Stomach (tissue), 9 donors: Measurements from ENCODE around the gene SFXN4. TPM values are rescaled to one million over a fixed set of nuclear protein-coding genes. Genes with fewer than 3 reads are reported as not detected.
"Not testable (repeated sequence)": the region's sequence is repeated elsewhere in the genome, so short reads cannot be mapped to it uniquely, and the experiment has no call there.

Source experiments
- DNase-seq, 2 donors: peaks; one replicate each; pipeline versions ENCODE4 v3.0.0 to v3.0.0-alpha.2; 2013 to 2019
- H3K27ac ChIP-seq, 5 donors: fragments of 200-600 bp in 4 of 5; sonication (generic) in 4 of 5; one replicate each; pipeline ENCODE4 v1.5.1; 2013 to 2019; ENCODE audit warnings: mild to moderate bottlenecking in 1 of 5, moderate library complexity in 1 of 5
- H3K27me3 ChIP-seq, 3 donors: fragments of 200-600 bp; sonication (generic); one replicate each; pipeline ENCODE4 v1.5.1; 2017 to 2019; ENCODE audit warnings: mixed run types in 1 of 3
- H3K36me3 ChIP-seq, 4 donors: fragments of 200-600 bp; sonication (generic); 1 replicate in 3 of 4; 2 replicates in 1 of 4; pipeline ENCODE4 v1.5.1; 2016 to 2019
- H3K4me1 ChIP-seq, 4 donors: fragments of 200-600 bp; sonication (generic); one replicate each; pipeline ENCODE4 v1.5.1; 2016 to 2019
- H3K4me3 ChIP-seq, 4 donors: fragments of 200-600 bp; sonication (generic) in 3 of 4; one replicate each; pipeline ENCODE4 v1.5.1; 2016 to 2019; ENCODE audit warnings: mild to moderate bottlenecking in 1 of 4
- H3K9me3 ChIP-seq, 4 donors: fragments of 200-600 bp; sonication (generic); one replicate each; pipeline ENCODE4 v1.5.1; 2016 to 2019
- CTCF ChIP-seq, 7 experiments: fragments of 450-650 bp in 4 of 7; fragments of 200-600 bp in 3 of 7; sonication (generic) in 3 of 7; IDR thresholded peaks; one replicate each; pipeline ENCODE4 v1.5.1; 2016 to 2019; ENCODE audit warnings: antibody characterized with exemption in 7 of 7, control low read depth in 2 of 7, mild to moderate bottlenecking in 1 of 7
- EP300 ChIP-seq: sonication (generic); formaldehyde crosslinking; IDR thresholded peaks from one replicate; pipeline ENCODE4 v1.6.1; 2017; ENCODE audit warnings: antibody characterized with exemption
- POLR2A ChIP-seq, 4 donors: fragments of 450-650 bp; IDR thresholded peaks; one replicate each; pipeline ENCODE4 v1.6.1; 2016; ENCODE audit warnings: antibody characterized with exemption in 4 of 4, control low read depth in 2 of 4, mild to moderate bottlenecking in 1 of 4, moderate library complexity in 1 of 4
- POLR2AphosphoS5 ChIP-seq, 3 donors: sonication (generic); formaldehyde crosslinking; IDR thresholded peaks; one replicate each; pipeline ENCODE4 v1.6.1; 2016; ENCODE audit warnings: antibody characterized with exemption in 3 of 3
- WGBS, 5 donors: extraction: QIAGEN DNeasy Blood & Tissue Kit in 3 of 5; methylation state at CpG; one replicate each; pipeline versions ENCODE4 v1.1.5 to v1.1.7; 2013 to 2018; 5-methylcytosine and 5-hydroxymethylcytosine counted together
- intact Hi-C: fragments of 100-400 bp; cut with DNase I; formaldehyde crosslinking; loops from one replicate; pipeline ENCODE4 v1.15.1; 2023; ENCODE audit warnings: low total_unique reads
- polyA plus RNA-seq, 3 donors: library from polyadenylated mRNA; stranded (reverse); fragments of 200-250 nt; gene quantifications; one replicate each; pipeline ENCODE4 v1.2.3, GENCODE V29; 2013
- total RNA-seq, 5 donors: library from RNA; depleted of rRNA; stranded (reverse); fragments of >200 nt; gene quantifications; one replicate each; pipeline versions ENCODE4 v1.1.0 to v1.2.3, GENCODE V29; 2014 to 2016
- donor health status: healthy with polysubstance abuse.
- donor health status: Bipolar disorder and iron deficiency.
- donor health status: healthy.

Gene SFXN4
- total and polyA plus RNA-seq, 8 donors = 2.7 to 72.7 (median 24.8) TPM

DNA sequence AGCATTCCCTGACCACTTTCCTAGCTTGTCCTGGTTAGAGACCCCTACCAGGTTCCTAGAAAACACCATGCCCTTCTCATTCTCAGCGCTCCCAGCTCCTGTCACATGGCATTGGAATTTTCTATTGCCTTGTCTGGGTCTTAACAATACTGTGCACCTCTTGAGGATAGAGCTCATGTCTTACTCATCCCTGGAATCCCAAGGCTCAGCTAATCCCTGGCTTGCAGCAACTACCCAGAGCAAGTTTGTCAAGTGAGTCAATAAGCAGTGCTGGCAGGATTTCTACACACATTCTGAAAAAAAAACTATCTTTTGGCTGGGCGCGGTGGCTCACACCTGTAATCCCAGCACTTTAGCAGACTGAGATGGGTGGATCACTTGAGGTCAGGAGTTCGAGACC lies 24.8 kb upstream of the SFXN4 start:
- Histone ChIP-seq H3K9me3 (no peaks in the 10 kb centered on the region), H3K4me3 (no peak overlapping the region), H3K4me1 (peaks cover 0 to 6% (median 5%) of the 10 kb centered on the region in 4 donors), H3K27ac (peak overlapping the region in 1 of 5 donors; percentile 5), H3K36me3 (no peaks in the 10 kb centered on the region), H3K27me3 (no peaks in the 10 kb centered on the region)
- TF ChIP-seq CTCF (IDR thresholded peaks at IDR 0.05) (no peak), EP300 (no peak), POLR2A (IDR thresholded peaks at IDR 0.05) (no peak), POLR2AphosphoS5 (IDR thresholded peaks at IDR 0.05) (peak in 1 of 3 donors; percentile 16)
- intact Hi-C loops = no loop called here
- WGBS, 5 donors = 69 to 81% (median 73%) methylated on average over 4 of the region's 4 CpGs
- DNase-seq = no peak

GRCh38 chr10:119189811-119190282 lies 24.3 kb upstream of the SFXN4 start:
- H3K27me3 ChIP-seq = no peaks in the 10 kb centered on the region
- H3K4me3 ChIP-seq = no peak overlapping the region
- WGBS, 5 donors = 17 to 52% (median 34%) methylated on average over 3 of the region's 3 CpGs
- no peaks in the 10 kb centered on the region for H3K36me3 ChIP-seq
- no peaks in the 10 kb centered on the region for H3K9me3 ChIP-seq
- no peak for TF ChIP-seq EP300
- TF ChIP-seq POLR2AphosphoS5 (IDR thresholded peaks at IDR 0.05) = no peak
- no peak for TF ChIP-seq CTCF (IDR thresholded peaks at IDR 0.05)
- TF ChIP-seq POLR2A (IDR thresholded peaks at IDR 0.05) = no peak
- peak in 1 of 2 donors; percentile 68 for DNase-seq
- intact Hi-C loops = no loop called here
- peaks cover 0 to 6% (median 5%) of the 10 kb centered on the region in 4 donors for H3K4me1 ChIP-seq
- H3K27ac ChIP-seq = peak overlapping the region in 1 of 5 donors; percentile 5

- Histone ChIP-seq H3K4me3 (no peak overlapping the region), H3K4me1 (peaks cover 0 to 7% (median 4%) of the 10 kb centered on the region in 4 donors), H3K27me3 (no peaks in the 10 kb centered on the region), H3K27ac (no peak overlapping the region), H3K36me3 (no peaks in the 10 kb centered on the region), H3K9me3 (no peaks in the 10 kb centered on the region)
- TF ChIP-seq POLR2A (IDR thresholded peaks at IDR 0.05) (no peak), CTCF (IDR thresholded peaks at IDR 0.05) (no peak), EP300 (no peak), POLR2AphosphoS5 (IDR thresholded peaks at IDR 0.05) (no peak)
- no peak for DNase-seq
- WGBS, 5 donors = 76 to 93% (median 83%) methylated on average over 8 to 9 of the region's 9 CpGs
- intact Hi-C loops = no loop called here
These were observed 18.3 kb upstream of the SFXN4 start for GRCh38 chr10:119183664-119184412.

DNA sequence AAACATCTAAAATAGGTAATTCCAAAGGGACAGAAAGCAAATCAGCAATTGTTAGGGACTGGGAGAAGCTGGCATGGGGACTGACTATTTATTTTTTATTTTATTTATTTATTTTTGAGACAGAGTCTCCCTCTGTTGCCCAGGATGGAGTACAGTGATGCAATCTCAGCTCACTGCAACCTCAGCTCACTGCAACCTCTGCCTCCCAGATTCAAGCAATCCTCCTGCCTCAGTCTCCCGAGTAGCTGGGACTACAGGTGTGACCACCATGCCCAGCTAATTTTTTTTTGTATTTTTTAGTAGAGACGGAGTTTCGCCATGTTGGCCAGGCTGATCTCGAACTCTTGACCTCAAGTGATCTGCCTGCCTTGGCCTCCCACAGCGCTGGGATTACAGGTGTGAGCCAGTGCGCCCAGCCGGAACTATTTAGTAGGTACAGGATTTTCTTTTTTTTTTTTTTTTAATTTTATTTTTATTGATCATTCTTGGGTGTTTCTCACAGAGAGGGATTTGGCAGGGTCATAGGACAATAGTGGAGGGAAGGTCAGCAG lies 15.4 kb upstream of the SFXN4 start:
- H3K27me3 ChIP-seq, H3K4me3 ChIP-seq, intact Hi-C loops, H3K27ac ChIP-seq, H3K36me3 ChIP-seq, DNase-seq, H3K9me3 ChIP-seq: not testable (repeated sequence)
- WGBS, 5 donors = 96 to 98% (median 97%) methylated on average over 7 of the region's 7 CpGs
- H3K4me1 ChIP-seq = peaks cover 9 to 30% (median 21%) of the 10 kb centered on the region in 4 donors
